ENCODE results near the gene TNNT2.

GRCh38 chr1:201328576-201328975, 48.9 kb downstream of the TNNT2 start:
- TF ChIP-seq ZBTB7A (IDR thresholded peaks at IDR 0.05; ENCODE audit: low read depth) = no peak
- no peak for TF ChIP-seq RAD21 (IDR thresholded peaks at IDR 0.05; ENCODE audit: low read depth)
- TF ChIP-seq REST (IDR thresholded peaks at IDR 0.05; ENCODE audit: low read depth) = no peak
- TF ChIP-seq CEBPB (IDR thresholded peaks at IDR 0.05) = no peak
- TF ChIP-seq TAF1 (IDR thresholded peaks at IDR 0.05; ENCODE audit: low read depth) = no peak
- TF ChIP-seq CREB1 (IDR thresholded peaks at IDR 0.05; ENCODE audit: low read depth) = no peak
- no peak for TF ChIP-seq EP300 (IDR thresholded peaks at IDR 0.05; ENCODE audit: borderline replicate concordance)
- TF ChIP-seq TEAD4 (IDR thresholded peaks at IDR 0.05) = no peak
- no peak for TF ChIP-seq NFIC (IDR thresholded peaks at IDR 0.05)
- TF ChIP-seq FOXM1 (IDR thresholded peaks at IDR 0.05; ENCODE audit: borderline replicate concordance, low read depth) = no peak
- no peak for TF ChIP-seq MAX (IDR thresholded peaks at IDR 0.05)
- no peak for TF ChIP-seq TCF12 (IDR thresholded peaks at IDR 0.05; ENCODE audit: low read depth)
- TF ChIP-seq EGR1 (IDR thresholded peaks at IDR 0.05) = no peak
